ENCODE measurements around the gene PPP1R13B.
"Not testable (repeated sequence)": the region's sequence is repeated elsewhere in the genome, so short reads cannot be mapped to it uniquely, and the experiment has no call there.

The PPP1R13B gene

DNA sequence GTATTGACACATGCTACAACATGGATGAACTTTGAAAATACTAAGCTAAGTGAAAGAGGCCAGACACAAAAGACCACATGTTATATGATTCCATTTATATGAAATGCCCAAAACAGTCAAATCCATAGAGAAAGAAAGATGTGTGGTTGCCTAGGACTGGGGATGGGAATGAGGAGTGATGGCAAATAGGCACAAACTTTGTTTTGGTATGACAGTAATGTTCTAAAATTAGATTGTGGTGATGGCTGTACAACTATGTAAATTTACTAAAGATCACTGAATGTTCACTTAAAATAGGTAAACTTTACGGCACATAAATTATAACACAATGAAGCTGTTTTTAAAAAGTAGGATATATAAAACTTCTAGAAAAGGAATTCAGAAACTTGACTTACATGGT lies 41.7 kb downstream of the PPP1R13B start:
- Histone ChIP-seq H3K36me3 (ENCODE audit: control insufficient read depth, insufficient read depth, low read length) (no peaks in the 10 kb centered on the region), H3K4me1 (ENCODE audit: control insufficient read depth, insufficient read depth, low read length) (peaks cover 12% of the 10 kb centered on the region), H3K9me3 (ENCODE audit: control insufficient read depth, insufficient read depth, low read depth, low read length) (no peaks in the 10 kb centered on the region), H3K27me3 (ENCODE audit: control insufficient read depth, insufficient read depth, low read length) (no peaks in the 10 kb centered on the region), H3K27ac (ENCODE audit: low read depth, low read length) (no peak overlapping the region), H3K9ac (ENCODE audit: low read length) (no peak overlapping the region), H3K4me3 (ENCODE audit: low read depth, low read length) (no peak overlapping the region)

DNA sequence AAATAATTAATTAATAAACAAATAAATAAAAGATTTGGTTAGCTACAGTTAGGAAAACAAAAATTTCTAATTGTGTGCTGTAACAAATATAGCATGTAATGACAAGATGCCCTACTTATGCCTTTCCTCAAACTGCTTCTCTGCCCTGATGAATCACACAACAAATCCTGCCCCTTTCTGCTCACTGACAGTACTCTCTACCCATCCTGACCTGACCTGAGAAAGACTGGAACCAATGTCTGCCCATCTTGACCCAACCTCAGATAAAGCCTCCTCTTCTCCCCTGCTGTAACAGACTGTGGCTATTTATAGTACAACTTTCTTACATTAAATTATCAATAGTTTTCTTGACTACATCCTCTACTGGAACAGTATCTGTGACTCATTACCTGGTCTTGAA lies 43.7 kb downstream of the PPP1R13B start:
- Histone ChIP-seq H3K4me1 (ENCODE audit: control insufficient read depth, insufficient read depth, low read length) (peaks cover 12% of the 10 kb centered on the region), H3K27ac (ENCODE audit: low read depth, low read length) (no peak overlapping the region), H3K36me3 (ENCODE audit: control insufficient read depth, insufficient read depth, low read length) (no peaks in the 10 kb centered on the region), H3K27me3 (ENCODE audit: control insufficient read depth, insufficient read depth, low read length) (no peaks in the 10 kb centered on the region), H3K9me3 (ENCODE audit: control insufficient read depth, insufficient read depth, low read depth, low read length) (no peaks in the 10 kb centered on the region), H3K9ac (ENCODE audit: low read length) (no peak overlapping the region), H3K4me3 (ENCODE audit: low read depth, low read length) (no peak overlapping the region)

DNA sequence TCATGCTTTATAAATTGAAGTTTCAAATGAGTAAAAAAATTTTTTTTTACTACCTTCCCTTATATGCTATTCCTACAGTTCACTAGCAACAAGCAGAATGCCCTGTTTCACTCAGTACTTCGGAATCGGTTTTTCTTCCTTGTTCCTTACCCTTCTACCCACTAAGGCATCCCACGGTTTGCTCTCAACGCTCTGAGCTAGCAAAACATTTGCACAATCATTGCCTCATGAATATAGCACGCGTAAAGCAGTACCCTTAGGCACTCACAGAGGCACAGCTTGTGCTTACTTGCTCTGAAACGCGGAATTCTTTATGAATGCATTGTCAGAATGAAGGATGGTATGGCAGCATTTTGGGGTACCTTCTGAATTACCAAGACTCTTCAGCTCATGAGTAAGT lies 45.0 kb downstream of the PPP1R13B start:
- Histone ChIP-seq H3K4me3 (ENCODE audit: low read depth, low read length) (no peak overlapping the region), H3K36me3 (ENCODE audit: control insufficient read depth, insufficient read depth, low read length) (no peaks in the 10 kb centered on the region), H3K9me3 (ENCODE audit: control insufficient read depth, insufficient read depth, low read depth, low read length) (no peaks in the 10 kb centered on the region), H3K9ac (ENCODE audit: low read length) (no peak overlapping the region), H3K27me3 (ENCODE audit: control insufficient read depth, insufficient read depth, low read length) (no peaks in the 10 kb centered on the region), H3K4me1 (ENCODE audit: control insufficient read depth, insufficient read depth, low read length) (peaks cover 12% of the 10 kb centered on the region), H3K27ac (ENCODE audit: low read depth, low read length) (no peak overlapping the region)

DNA sequence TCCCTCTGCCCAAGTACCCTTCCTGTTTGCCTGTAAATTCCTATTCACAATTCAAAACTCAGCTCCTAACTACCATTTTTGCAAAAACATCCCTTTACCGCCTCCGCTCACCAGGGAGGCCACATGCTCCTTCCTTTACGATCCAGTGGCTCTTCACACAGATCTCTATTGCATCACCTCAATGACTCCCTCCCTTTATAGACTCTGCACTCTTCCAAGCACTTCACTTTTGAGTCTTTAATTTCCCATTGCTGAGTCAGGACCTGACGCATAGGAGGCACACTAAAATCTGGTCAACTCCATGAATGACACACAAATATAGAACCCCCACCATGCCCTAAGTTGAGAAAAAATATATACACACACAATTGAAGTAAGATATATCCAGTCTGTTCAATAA lies 45.9 kb downstream of the PPP1R13B start:
- no peak overlapping the region for H3K27ac ChIP-seq (ENCODE audit: low read depth, low read length)
- no peak overlapping the region for H3K9ac ChIP-seq (ENCODE audit: low read length)
- H3K27me3 ChIP-seq (ENCODE audit: control insufficient read depth, insufficient read depth, low read length): no peaks in the 10 kb centered on the region
- H3K4me1 ChIP-seq (ENCODE audit: control insufficient read depth, insufficient read depth, low read length): peaks cover 12% of the 10 kb centered on the region
- H3K9me3 ChIP-seq (ENCODE audit: control insufficient read depth, insufficient read depth, low read depth, low read length): no peaks in the 10 kb centered on the region
- no peaks in the 10 kb centered on the region for H3K36me3 ChIP-seq (ENCODE audit: control insufficient read depth, insufficient read depth, low read length)
- no peak overlapping the region for H3K4me3 ChIP-seq (ENCODE audit: low read depth, low read length)

DNA sequence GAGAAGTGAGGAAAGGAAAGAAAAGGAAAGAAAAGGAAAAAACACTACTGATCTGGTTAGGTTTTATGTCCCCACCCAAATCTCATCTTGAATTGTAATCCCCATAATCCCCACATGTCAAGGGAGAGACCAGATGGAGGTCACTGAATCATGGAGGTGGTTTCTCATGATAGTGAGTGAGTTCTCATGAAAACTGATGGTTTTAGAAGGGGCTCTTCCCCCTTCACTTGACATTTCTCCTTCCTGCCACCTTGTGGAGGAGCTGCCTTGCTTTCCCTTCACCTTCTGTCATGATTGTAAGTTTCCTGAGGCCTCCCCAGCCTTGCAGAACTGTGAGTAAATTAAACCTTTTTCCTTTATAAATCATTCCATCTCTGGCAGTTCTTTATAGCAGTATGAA lies 54.2 kb downstream of the PPP1R13B start:
- not testable (repeated sequence) for H3K27me3 ChIP-seq (ENCODE audit: control insufficient read depth, insufficient read depth, low read length); H3K36me3 ChIP-seq (ENCODE audit: control insufficient read depth, insufficient read depth, low read length); H3K27ac ChIP-seq (ENCODE audit: low read depth, low read length); H3K9ac ChIP-seq (ENCODE audit: low read length); H3K9me3 ChIP-seq (ENCODE audit: control insufficient read depth, insufficient read depth, low read depth, low read length); H3K4me3 ChIP-seq (ENCODE audit: low read depth, low read length); H3K4me1 ChIP-seq (ENCODE audit: control insufficient read depth, insufficient read depth, low read length)

DNA sequence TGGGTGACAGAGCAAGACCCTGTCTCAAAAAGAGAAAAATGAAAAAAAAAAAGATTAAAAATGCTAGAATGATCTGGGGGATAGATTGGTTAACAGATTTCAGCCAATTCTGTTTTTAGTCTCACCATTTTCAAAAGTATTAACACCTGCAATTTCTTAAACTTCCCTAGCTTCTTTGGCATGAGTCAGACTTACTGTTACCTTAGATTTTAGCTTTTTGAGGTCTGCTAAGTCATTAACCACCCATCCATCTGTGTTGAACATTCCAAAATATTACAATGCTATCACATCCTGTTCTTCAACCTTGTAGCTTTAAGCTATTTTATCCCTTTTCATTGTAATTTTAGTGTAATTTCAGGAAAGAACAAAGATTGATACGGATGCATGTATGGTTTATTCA lies 59.3 kb downstream of the PPP1R13B start:
- Histone ChIP-seq H3K9me3 (ENCODE audit: control insufficient read depth, insufficient read depth, low read depth, low read length) (no peaks in the 10 kb centered on the region), H3K27me3 (ENCODE audit: control insufficient read depth, insufficient read depth, low read length) (no peaks in the 10 kb centered on the region), H3K9ac (ENCODE audit: low read length) (no peak overlapping the region), H3K27ac (ENCODE audit: low read depth, low read length) (no peak overlapping the region), H3K4me1 (ENCODE audit: control insufficient read depth, insufficient read depth, low read length) (no peaks in the 10 kb centered on the region), H3K36me3 (ENCODE audit: control insufficient read depth, insufficient read depth, low read length) (no peaks in the 10 kb centered on the region), H3K4me3 (ENCODE audit: low read depth, low read length) (no peak overlapping the region)

DNA sequence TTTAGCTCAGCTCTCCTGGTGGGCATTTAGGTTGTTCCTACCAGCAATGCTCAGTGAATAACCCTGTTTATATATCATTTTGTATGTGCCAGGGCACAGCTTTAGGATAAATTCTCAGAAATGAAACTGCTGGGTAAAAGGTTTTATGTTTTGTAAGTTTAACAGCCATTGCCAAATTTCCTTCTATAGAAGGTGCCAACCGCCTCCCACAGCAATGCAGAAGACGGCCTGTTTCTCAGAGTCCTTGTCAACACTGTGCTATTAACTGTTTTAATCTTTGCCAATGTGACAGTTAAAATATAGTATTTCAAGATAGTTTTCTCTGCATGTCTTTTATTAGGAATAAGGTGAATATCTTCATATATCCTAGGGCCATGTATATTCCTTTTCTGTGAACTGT lies 65.0 kb downstream of the PPP1R13B start:
- Histone ChIP-seq H3K4me3 (ENCODE audit: low read depth, low read length) (no peak overlapping the region), H3K27ac (ENCODE audit: low read depth, low read length) (no peak overlapping the region), H3K36me3 (ENCODE audit: control insufficient read depth, insufficient read depth, low read length) (no peaks in the 10 kb centered on the region), H3K4me1 (ENCODE audit: control insufficient read depth, insufficient read depth, low read length) (no peaks in the 10 kb centered on the region), H3K9ac (ENCODE audit: low read length) (no peak overlapping the region), H3K9me3 (ENCODE audit: control insufficient read depth, insufficient read depth, low read depth, low read length) (no peaks in the 10 kb centered on the region), H3K27me3 (ENCODE audit: control insufficient read depth, insufficient read depth, low read length) (no peaks in the 10 kb centered on the region)

DNA sequence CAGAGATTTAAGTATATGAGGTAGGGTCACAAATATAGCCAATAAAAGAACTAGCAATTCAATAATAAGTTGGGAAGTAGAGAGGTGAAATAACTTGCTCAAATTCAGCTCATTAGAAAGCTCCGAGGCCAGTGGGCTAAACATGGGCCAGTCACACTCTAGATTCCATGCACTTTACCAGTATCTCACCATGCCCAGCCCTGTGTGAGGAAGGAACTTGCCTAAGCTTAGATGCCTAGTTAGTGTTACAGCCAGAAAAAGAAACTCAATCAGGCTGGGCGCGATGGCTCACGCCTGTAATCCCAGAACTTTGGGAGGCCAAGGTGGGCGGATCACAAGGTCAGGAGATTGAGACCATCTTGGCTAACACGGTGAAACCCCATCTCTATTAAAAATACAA lies 71.1 kb downstream of the PPP1R13B start:
- H3K9ac ChIP-seq (ENCODE audit: low read length); H3K36me3 ChIP-seq (ENCODE audit: control insufficient read depth, insufficient read depth, low read length); H3K4me3 ChIP-seq (ENCODE audit: low read depth, low read length); H3K4me1 ChIP-seq (ENCODE audit: control insufficient read depth, insufficient read depth, low read length); H3K9me3 ChIP-seq (ENCODE audit: control insufficient read depth, insufficient read depth, low read depth, low read length); H3K27ac ChIP-seq (ENCODE audit: low read depth, low read length); H3K27me3 ChIP-seq (ENCODE audit: control insufficient read depth, insufficient read depth, low read length): not testable (repeated sequence)

DNA sequence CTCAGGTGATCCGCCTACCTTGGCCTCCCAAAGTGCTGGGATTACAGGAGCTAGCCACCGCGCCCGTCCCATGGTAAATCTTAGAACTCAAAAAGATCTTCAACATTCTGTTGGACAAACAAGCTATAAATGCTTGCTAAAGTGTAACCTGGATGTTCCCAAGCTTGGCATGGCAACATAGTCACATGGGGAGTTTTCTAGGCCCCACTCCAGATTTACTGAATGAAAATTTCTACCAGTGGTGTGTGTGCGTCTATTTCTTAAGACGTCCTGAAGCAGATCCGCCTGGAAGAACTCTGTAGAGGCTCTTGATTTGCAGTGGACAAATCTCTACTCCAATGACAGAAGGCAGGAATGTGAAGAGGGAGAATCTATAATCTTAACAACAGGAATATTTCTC lies 71.9 kb downstream of the PPP1R13B start:
- H3K27ac ChIP-seq (ENCODE audit: low read depth, low read length): no peak overlapping the region
- no peaks in the 10 kb centered on the region for H3K36me3 ChIP-seq (ENCODE audit: control insufficient read depth, insufficient read depth, low read length)
- H3K27me3 ChIP-seq (ENCODE audit: control insufficient read depth, insufficient read depth, low read length): no peaks in the 10 kb centered on the region
- H3K4me1 ChIP-seq (ENCODE audit: control insufficient read depth, insufficient read depth, low read length): no peaks in the 10 kb centered on the region
- H3K4me3 ChIP-seq (ENCODE audit: low read depth, low read length): no peak overlapping the region
- no peak overlapping the region for H3K9ac ChIP-seq (ENCODE audit: low read length)
- no peaks in the 10 kb centered on the region for H3K9me3 ChIP-seq (ENCODE audit: control insufficient read depth, insufficient read depth, low read depth, low read length)

DNA sequence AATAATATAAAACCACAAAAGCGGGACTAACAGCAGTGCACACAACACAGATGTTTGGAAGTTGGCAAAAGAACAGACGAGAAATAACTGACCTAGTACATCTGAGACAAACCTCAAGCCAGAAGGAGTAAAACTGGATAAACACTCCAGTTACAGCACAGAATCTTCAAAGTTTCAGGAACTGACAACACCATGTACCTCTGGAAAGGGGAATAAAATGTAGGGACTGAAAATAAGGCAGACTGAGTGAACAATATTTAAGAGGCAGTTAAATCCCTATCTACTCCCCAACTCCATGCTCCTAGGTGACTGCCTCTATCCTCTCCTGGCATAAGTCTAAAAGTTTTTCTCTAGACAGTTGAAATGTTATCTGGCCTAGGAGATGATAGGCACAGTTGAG lies 73.9 kb downstream of the PPP1R13B start:
- H3K9ac ChIP-seq (ENCODE audit: low read length): no peak overlapping the region
- no peaks in the 10 kb centered on the region for H3K4me1 ChIP-seq (ENCODE audit: control insufficient read depth, insufficient read depth, low read length)
- no peaks in the 10 kb centered on the region for H3K36me3 ChIP-seq (ENCODE audit: control insufficient read depth, insufficient read depth, low read length)
- H3K27ac ChIP-seq (ENCODE audit: low read depth, low read length): no peak overlapping the region
- no peak overlapping the region for H3K4me3 ChIP-seq (ENCODE audit: low read depth, low read length)
- no peaks in the 10 kb centered on the region for H3K9me3 ChIP-seq (ENCODE audit: control insufficient read depth, insufficient read depth, low read depth, low read length)
- no peaks in the 10 kb centered on the region for H3K27me3 ChIP-seq (ENCODE audit: control insufficient read depth, insufficient read depth, low read length)

DNA sequence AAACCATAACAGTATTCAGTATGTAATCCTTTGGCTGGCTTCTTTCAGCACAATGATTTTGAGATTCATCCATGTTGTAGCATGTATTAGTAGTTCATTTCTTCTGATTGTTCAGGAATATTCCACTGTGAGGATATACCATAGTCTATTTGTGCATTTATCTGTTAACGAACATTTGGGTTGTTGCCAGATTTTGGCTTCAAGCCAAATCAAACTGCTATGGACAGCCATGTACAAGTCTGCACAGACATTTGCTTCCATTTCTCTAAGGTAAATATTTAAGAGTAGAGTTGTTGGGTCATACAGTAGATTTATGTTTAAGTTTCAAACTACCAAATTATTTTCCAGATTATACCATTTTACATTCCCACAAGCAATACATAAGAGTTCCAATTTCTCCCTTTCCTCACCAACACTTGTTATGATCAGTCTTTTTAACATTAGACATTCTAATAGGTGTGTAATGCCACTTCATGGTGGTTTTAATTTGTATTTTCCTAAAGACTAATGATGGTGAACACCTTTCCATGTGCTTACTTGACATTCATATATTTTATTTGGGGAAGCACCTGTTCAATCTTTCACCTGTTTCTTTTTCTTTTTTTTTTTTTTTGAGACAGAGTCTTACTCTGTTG lies 75.2 kb downstream of the PPP1R13B start:
- no peaks in the 10 kb centered on the region for H3K4me1 ChIP-seq (ENCODE audit: control insufficient read depth, insufficient read depth, low read length)
- H3K27ac ChIP-seq (ENCODE audit: low read depth, low read length): no peak overlapping the region
- no peak overlapping the region for H3K9ac ChIP-seq (ENCODE audit: low read length)
- no peaks in the 10 kb centered on the region for H3K9me3 ChIP-seq (ENCODE audit: control insufficient read depth, insufficient read depth, low read depth, low read length)
- no peaks in the 10 kb centered on the region for H3K27me3 ChIP-seq (ENCODE audit: control insufficient read depth, insufficient read depth, low read length)
- no peak overlapping the region for H3K4me3 ChIP-seq (ENCODE audit: low read depth, low read length)
- no peaks in the 10 kb centered on the region for H3K36me3 ChIP-seq (ENCODE audit: control insufficient read depth, insufficient read depth, low read length)

DNA sequence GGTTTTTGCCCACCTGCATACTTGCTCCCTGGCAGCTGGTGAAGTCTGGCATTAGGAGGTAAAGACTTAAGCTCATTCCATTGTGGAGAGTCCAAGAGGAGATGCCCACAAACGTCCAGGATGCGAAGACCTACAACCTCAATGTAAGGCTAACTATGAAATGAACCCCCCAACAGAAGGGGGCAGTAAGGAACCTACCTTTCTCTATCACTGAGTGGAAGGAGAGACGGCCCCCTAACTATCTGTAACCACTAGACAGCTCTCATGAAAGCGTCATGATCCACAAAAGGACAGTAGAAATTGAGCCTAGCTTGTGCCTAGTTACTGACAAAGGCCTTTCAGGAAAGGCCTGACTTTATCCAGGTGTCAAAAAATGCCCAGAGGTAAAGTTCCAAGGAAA lies 76.5 kb downstream of the PPP1R13B start:
- no peak overlapping the region for H3K27ac ChIP-seq (ENCODE audit: low read depth, low read length)
- H3K4me1 ChIP-seq (ENCODE audit: control insufficient read depth, insufficient read depth, low read length): no peaks in the 10 kb centered on the region
- H3K27me3 ChIP-seq (ENCODE audit: control insufficient read depth, insufficient read depth, low read length): no peaks in the 10 kb centered on the region
- H3K36me3 ChIP-seq (ENCODE audit: control insufficient read depth, insufficient read depth, low read length): no peaks in the 10 kb centered on the region
- no peak overlapping the region for H3K9ac ChIP-seq (ENCODE audit: low read length)
- H3K4me3 ChIP-seq (ENCODE audit: low read depth, low read length): no peak overlapping the region
- H3K9me3 ChIP-seq (ENCODE audit: control insufficient read depth, insufficient read depth, low read depth, low read length): no peaks in the 10 kb centered on the region

Measured in HUES6 (cell line).